ENCODE data around the gene TP53BP1. TPM values are rescaled to one million over a fixed set of nuclear protein-coding genes. Genes with fewer than 3 reads are reported as not detected.
A peak's percentile ranks its signal among the peaks of the same experiment; 100 is the strongest.

The TP53BP1 gene
- total RNA-seq, 1 donor from 2014 or later, result 41.0 TPM

- no peak overlapping the region for H3K27ac ChIP-seq
- no peaks in the 10 kb centered on the region for H3K9me3 ChIP-seq
- H3K36me3 ChIP-seq, result peaks cover 69% of the 10 kb centered on the region
- no peak for ATAC-seq
- no peak for TF ChIP-seq CTCF (IDR thresholded peaks at IDR 0.05)
- H3K4me3 ChIP-seq, result no peak overlapping the region
- H3K27me3 ChIP-seq (ENCODE audit: low read depth), result no peaks in the 10 kb centered on the region
- H3K4me1 ChIP-seq, result no peaks in the 10 kb centered on the region
- intact Hi-C loops (cut with DNase I), result no loop called here
- no peak for DNase-seq
Observed at GRCh38 chr15:43463998-43464397, 29.0 kb downstream of the TP53BP1 start.

GRCh38 chr15:43463507-43463906 is 29.4 kb downstream of the TP53BP1 start:
- DNase-seq (no peak), ATAC-seq (peak; percentile 49 to 68)
- Histone ChIP-seq H3K27ac (no peak overlapping the region), H3K27me3 (ENCODE audit: low read depth) (no peaks in the 10 kb centered on the region), H3K9me3 (no peaks in the 10 kb centered on the region), H3K36me3 (peaks cover 69% of the 10 kb centered on the region), H3K4me1 (no peaks in the 10 kb centered on the region), H3K4me3 (no peak overlapping the region)
- no peak for TF ChIP-seq CTCF (IDR thresholded peaks at IDR 0.05)
- intact Hi-C loops (cut with DNase I), result no loop called here

- no peak for ATAC-seq
- Histone ChIP-seq H3K27ac (no peak overlapping the region), H3K4me3 (no peak overlapping the region), H3K9me3 (no peaks in the 10 kb centered on the region), H3K27me3 (ENCODE audit: low read depth) (no peaks in the 10 kb centered on the region), H3K4me1 (no peaks in the 10 kb centered on the region), H3K36me3 (peaks cover 40% of the 10 kb centered on the region)
- DNase-seq, result no peak
- no peak for TF ChIP-seq CTCF (IDR thresholded peaks at IDR 0.05)
- intact Hi-C loops (cut with DNase I), result no loop called here
Observed at GRCh38 chr15:43449981-43450380, 43.0 kb downstream of the TP53BP1 start.

GRCh38 chr15:43446344-43446743 is 46.6 kb downstream of the TP53BP1 start:
- H3K9me3 ChIP-seq, result no peaks in the 10 kb centered on the region
- ATAC-seq (no peak), DNase-seq (no peak)
- no peak overlapping the region for H3K27ac ChIP-seq
- peaks cover 42% of the 10 kb centered on the region for H3K36me3 ChIP-seq
- H3K4me3 ChIP-seq, result no peak overlapping the region
- intact Hi-C loops (cut with DNase I), result no loop called here
- no peak for TF ChIP-seq CTCF (IDR thresholded peaks at IDR 0.05)
- no peaks in the 10 kb centered on the region for H3K27me3 ChIP-seq (ENCODE audit: low read depth)
- H3K4me1 ChIP-seq, result no peaks in the 10 kb centered on the region

GRCh38 chr15:43441316-43441715 is 51.6 kb downstream of the TP53BP1 start:
- Histone ChIP-seq H3K4me1 (peaks cover 7% of the 10 kb centered on the region), H3K36me3 (peaks cover 48% of the 10 kb centered on the region), H3K9me3 (no peaks in the 10 kb centered on the region), H3K27ac (no peak overlapping the region), H3K27me3 (ENCODE audit: low read depth) (no peaks in the 10 kb centered on the region), H3K4me3 (no peak overlapping the region)
- ATAC-seq (no peak), DNase-seq (no peak)
- no peak for TF ChIP-seq CTCF (IDR thresholded peaks at IDR 0.05)
- intact Hi-C loops (cut with DNase I), result no loop called here
